Parathyroid adenoma (tissue), 2 donors: ENCODE data around the gene MGP.

Experiments used
- H2AFZ ChIP-seq: fragments of 300-600 bp; sonication (generic); one replicate; pipeline ENCODE4 v1.7.0; 2017; ENCODE audit warnings: antibody characterized with exemption, mild to moderate bottlenecking
- H3K27ac ChIP-seq: fragments of 300-600 bp; sonication (generic); one replicate; pipeline ENCODE4 v1.7.0; 2017
- H3K27me3 ChIP-seq: fragments of 300-600 bp; sonication (generic); one replicate; pipeline ENCODE4 v1.7.0; 2017; ENCODE audit warnings: low read length; ENCODE audit not compliant: control insufficient read depth, insufficient read depth
- H3K36me3 ChIP-seq: fragments of 300-600 bp; sonication (generic); one replicate; pipeline ENCODE4 v1.7.0; 2017; ENCODE audit warnings: low read length; ENCODE audit not compliant: control insufficient read depth, insufficient read depth
- H3K4me1 ChIP-seq: fragments of 300-600 bp; sonication (generic); one replicate; pipeline ENCODE4 v1.7.0; 2017; ENCODE audit warnings: control low read depth
- H3K4me2 ChIP-seq: fragments of 300-600 bp; sonication (generic); one replicate; pipeline ENCODE4 v1.7.0; 2017; ENCODE audit warnings: low read length
- H3K4me3 ChIP-seq: fragments of 300-600 bp; sonication (generic); one replicate; pipeline ENCODE4 v1.7.0; 2017; ENCODE audit warnings: low read depth, low read length
- H3K79me2 ChIP-seq: fragments of 300-600 bp; sonication (generic); one replicate; pipeline ENCODE4 v1.7.0; 2017; ENCODE audit warnings: control low read depth
- H3K9ac ChIP-seq: fragments of 300-600 bp; sonication (generic); one replicate; pipeline ENCODE4 v1.7.0; 2017; ENCODE audit warnings: mild to moderate bottlenecking
- H3K9me3 ChIP-seq: fragments of 300-600 bp; sonication (generic); one replicate; pipeline ENCODE4 v1.7.0; 2017; ENCODE audit warnings: low read length; ENCODE audit not compliant: control insufficient read depth
- TF ChIP-seq, protein P1 (sequence below): fragments of 300-600 bp; sonication (generic); IDR thresholded peaks from one replicate; pipeline ENCODE4 v1.7.0; 2017; ENCODE audit warnings: antibody characterized with exemption, mild to moderate bottlenecking
- donor health status: primary hyperparathyroidism.

Gene MGP

DNA sequence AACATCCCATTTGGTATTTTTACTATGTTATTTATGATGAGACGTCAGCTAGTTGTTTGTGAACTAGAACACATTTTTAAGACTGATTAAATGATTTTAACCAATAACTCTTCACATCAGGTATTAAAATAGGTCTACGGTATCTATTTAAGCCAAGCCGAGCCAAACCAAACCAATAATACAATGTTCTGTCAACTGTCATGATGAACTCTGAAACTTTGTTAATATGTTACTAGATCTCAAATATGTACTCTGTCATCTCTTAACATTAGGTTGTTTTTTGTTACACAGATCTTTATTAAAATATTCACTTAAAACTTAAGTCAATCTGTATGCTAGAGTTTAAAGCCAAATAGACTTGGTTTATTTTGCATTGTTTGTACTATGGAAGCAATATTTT, 43.3 kb downstream of the MGP start:
- no peak overlapping the region for H3K9ac ChIP-seq
- no peaks in the 10 kb centered on the region for H3K36me3 ChIP-seq
- no peaks in the 10 kb centered on the region for H3K79me2 ChIP-seq
- H3K4me3 ChIP-seq = no peak overlapping the region
- no peaks in the 10 kb centered on the region for H3K9me3 ChIP-seq
- H2AFZ ChIP-seq = no peak overlapping the region
- no peak overlapping the region for H3K4me2 ChIP-seq
- H3K27ac ChIP-seq = peak overlapping the region; percentile 29
- no peaks in the 10 kb centered on the region for H3K4me1 ChIP-seq
- no peaks in the 10 kb centered on the region for H3K27me3 ChIP-seq
- TF ChIP-seq, protein P1, sequence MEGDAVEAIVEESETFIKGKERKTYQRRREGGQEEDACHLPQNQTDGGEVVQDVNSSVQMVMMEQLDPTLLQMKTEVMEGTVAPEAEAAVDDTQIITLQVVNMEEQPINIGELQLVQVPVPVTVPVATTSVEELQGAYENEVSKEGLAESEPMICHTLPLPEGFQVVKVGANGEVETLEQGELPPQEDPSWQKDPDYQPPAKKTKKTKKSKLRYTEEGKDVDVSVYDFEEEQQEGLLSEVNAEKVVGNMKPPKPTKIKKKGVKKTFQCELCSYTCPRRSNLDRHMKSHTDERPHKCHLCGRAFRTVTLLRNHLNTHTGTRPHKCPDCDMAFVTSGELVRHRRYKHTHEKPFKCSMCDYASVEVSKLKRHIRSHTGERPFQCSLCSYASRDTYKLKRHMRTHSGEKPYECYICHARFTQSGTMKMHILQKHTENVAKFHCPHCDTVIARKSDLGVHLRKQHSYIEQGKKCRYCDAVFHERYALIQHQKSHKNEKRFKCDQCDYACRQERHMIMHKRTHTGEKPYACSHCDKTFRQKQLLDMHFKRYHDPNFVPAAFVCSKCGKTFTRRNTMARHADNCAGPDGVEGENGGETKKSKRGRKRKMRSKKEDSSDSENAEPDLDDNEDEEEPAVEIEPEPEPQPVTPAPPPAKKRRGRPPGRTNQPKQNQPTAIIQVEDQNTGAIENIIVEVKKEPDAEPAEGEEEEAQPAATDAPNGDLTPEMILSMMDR = no peak

DNA sequence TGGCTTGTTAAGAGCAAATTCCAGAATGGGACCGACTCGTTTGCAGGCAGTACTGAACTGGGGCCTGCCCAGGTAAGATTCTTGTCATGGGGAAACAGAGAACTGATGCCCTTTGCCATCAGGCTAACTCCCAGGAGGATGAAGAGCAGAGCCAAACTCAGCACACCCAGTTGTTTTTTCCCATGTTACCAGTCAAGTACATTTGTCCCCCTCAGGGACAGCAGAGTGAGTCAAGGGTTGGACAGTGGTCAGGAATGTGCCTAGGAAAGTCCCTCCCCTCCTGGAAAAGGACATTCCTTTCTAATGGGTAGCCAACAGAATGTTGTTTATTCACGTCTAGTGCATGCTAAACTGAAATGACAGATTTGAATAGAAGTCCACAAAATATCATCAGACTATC, 43.9 kb downstream of the MGP start:
- Histone ChIP-seq H3K4me1 (no peaks in the 10 kb centered on the region), H3K27me3 (no peaks in the 10 kb centered on the region), H3K27ac (peak overlapping the region; percentile 25), H3K79me2 (no peaks in the 10 kb centered on the region), H3K4me3 (no peak overlapping the region), H3K36me3 (no peaks in the 10 kb centered on the region), H3K4me2 (no peak overlapping the region), H3K9me3 (no peaks in the 10 kb centered on the region), H2AFZ (no peak overlapping the region), H3K9ac (no peak overlapping the region)
- TF ChIP-seq, protein P1 = no peak

DNA sequence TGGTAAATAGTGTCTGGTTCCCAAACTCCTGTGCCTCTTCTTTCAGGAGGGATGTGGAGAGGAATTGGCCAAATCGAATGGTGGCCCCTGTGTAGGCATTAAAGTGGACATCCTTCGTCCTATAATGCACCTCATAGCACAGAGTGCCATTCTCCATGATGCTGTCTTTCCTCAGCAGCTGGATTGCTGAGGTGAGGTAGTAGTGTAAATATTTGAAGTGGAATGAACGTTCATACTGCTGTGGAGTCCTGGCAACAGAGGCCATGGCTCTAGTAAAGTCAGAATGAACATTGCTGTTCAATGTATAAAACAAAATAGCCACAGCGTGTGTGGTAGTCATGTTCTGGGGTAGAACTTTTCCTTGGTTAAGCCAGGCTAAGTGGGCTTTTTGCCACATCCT, 45.0 kb downstream of the MGP start:
- Histone ChIP-seq H3K27me3 (no peaks in the 10 kb centered on the region), H3K79me2 (no peaks in the 10 kb centered on the region), H2AFZ (no peak overlapping the region), H3K4me3 (no peak overlapping the region), H3K36me3 (no peaks in the 10 kb centered on the region), H3K4me1 (no peaks in the 10 kb centered on the region), H3K27ac (no peak overlapping the region), H3K9me3 (no peaks in the 10 kb centered on the region), H3K4me2 (no peak overlapping the region), H3K9ac (no peak overlapping the region)
- TF ChIP-seq, protein P1 = no peak

DNA sequence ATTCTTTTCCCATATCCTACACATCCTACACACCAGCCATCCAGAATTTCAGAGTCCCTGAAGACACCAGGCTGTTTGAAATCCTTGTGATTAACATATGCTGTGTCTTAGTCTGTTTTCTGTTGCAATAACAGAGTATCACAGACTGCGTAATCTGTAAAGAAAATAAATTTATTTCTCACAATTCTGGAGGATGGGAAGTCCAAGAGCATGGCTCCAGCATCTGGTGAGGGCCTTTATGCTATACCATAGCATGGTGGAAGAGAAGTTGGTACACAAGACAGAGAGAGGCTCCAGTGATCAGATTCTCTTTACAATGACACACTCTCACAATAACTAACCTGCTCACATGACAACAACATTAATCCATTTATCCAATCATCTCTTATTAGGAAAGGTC, 46.4 kb downstream of the MGP start:
- no peaks in the 10 kb centered on the region for H3K79me2 ChIP-seq

More for the DNA sequence above, 46.4 kb downstream of the MGP start:
- Histone ChIP-seq H3K27me3 (no peaks in the 10 kb centered on the region), H3K27ac (no peak overlapping the region), H3K4me3 (no peak overlapping the region), H3K36me3 (no peaks in the 10 kb centered on the region), H3K4me2 (no peak overlapping the region), H3K4me1 (no peaks in the 10 kb centered on the region), H2AFZ (no peak overlapping the region), H3K9ac (no peak overlapping the region), H3K9me3 (no peaks in the 10 kb centered on the region)
- TF ChIP-seq, protein P1 = no peak
